Thyroid gland (tissue), 4 donors: Measurements from ENCODE around the gene CENPI. TPM values are rescaled to one million over a fixed set of nuclear protein-coding genes. Genes with fewer than 3 reads are reported as not detected.
A peak's percentile ranks its signal among the peaks of the same experiment; 100 is the strongest.

Experiments used
- DNase-seq, 2 donors: peaks; one replicate each; pipeline ENCODE4 v3.0.0-alpha.2; 2019
- H3K27ac ChIP-seq, 3 donors: fragments of 200-600 bp; sonication (generic); 1 replicate in 2 of 3; 2 replicates in 1 of 3; pipeline ENCODE4 v1.5.1; 2016 to 2019; ENCODE audit warnings: mild to moderate bottlenecking in 1 of 3, moderate library complexity in 1 of 3
- H3K27me3 ChIP-seq: fragments of 200-600 bp; sonication (generic); one replicate; pipeline ENCODE4 v1.5.1; 2019
- H3K36me3 ChIP-seq, 2 donors: fragments of 200-600 bp; sonication (generic); one replicate each; pipeline ENCODE4 v1.5.1; 2016 to 2019
- H3K4me1 ChIP-seq, 2 donors: fragments of 200-600 bp; sonication (generic); one replicate each; pipeline ENCODE4 v1.5.1; 2017 to 2019
- H3K4me3 ChIP-seq, 3 donors: fragments of 200-600 bp; sonication (generic); replicated peaks in 1 of 3; 1 replicate in 2 of 3; 2 replicates in 1 of 3; pipeline ENCODE4 v1.5.1; 2016; ENCODE audit warnings: mild to moderate bottlenecking in 1 of 3
- H3K9me3 ChIP-seq: fragments of 200-600 bp; sonication (generic); one replicate; pipeline ENCODE4 v1.5.1; 2017
- POLR2A ChIP-seq, 2 donors: fragments of 450-650 bp; IDR thresholded peaks; one replicate each; pipeline ENCODE4 v1.6.1; 2017; ENCODE audit warnings: antibody characterized with exemption in 2 of 2, mild to moderate bottlenecking in 2 of 2, moderate library complexity in 1 of 2
- WGBS, 2 donors: methylation state at CpG; one replicate each; pipeline ENCODE4 v1.1.5; 2017; 5-methylcytosine and 5-hydroxymethylcytosine counted together
- intact Hi-C: fragments of 100-400 bp; cut with DNase I; formaldehyde crosslinking; loops from one replicate; pipeline ENCODE4 v1.15.1; 2023
- total RNA-seq, 4 donors: library from RNA; depleted of rRNA; stranded (reverse); fragments of >200 nt; gene quantifications; one replicate each; pipeline ENCODE4 v1.2.3, GENCODE V29; 2016
- TF ChIP-seq, protein P1 (sequence below), 6 experiments: fragments of 200-600 bp in 3 of 6; fragments of 450-650 bp in 3 of 6; sonication (generic) in 3 of 6; IDR thresholded peaks; one replicate each; pipeline ENCODE4 v1.5.1; 2016 to 2019; ENCODE audit warnings: antibody characterized with exemption in 6 of 6, mild to moderate bottlenecking in 2 of 6, inconsistent platforms in 1 of 6, moderate library complexity in 1 of 6

CENPI gene
- total RNA-seq, 4 donors from 2014 or later, result 0.17 to 0.78 TPM; not detected in 2

- H3K9me3 ChIP-seq, result no peaks in the 10 kb centered on the region
- no peaks in the 10 kb centered on the region for H3K4me1 ChIP-seq
- H3K27me3 ChIP-seq, result no peaks in the 10 kb centered on the region
- intact Hi-C loops, result no loop called here
- H3K4me3 ChIP-seq, result no peak overlapping the region
- no peak for TF ChIP-seq POLR2A (IDR thresholded peaks at IDR 0.05)
- TF ChIP-seq, protein P1, sequence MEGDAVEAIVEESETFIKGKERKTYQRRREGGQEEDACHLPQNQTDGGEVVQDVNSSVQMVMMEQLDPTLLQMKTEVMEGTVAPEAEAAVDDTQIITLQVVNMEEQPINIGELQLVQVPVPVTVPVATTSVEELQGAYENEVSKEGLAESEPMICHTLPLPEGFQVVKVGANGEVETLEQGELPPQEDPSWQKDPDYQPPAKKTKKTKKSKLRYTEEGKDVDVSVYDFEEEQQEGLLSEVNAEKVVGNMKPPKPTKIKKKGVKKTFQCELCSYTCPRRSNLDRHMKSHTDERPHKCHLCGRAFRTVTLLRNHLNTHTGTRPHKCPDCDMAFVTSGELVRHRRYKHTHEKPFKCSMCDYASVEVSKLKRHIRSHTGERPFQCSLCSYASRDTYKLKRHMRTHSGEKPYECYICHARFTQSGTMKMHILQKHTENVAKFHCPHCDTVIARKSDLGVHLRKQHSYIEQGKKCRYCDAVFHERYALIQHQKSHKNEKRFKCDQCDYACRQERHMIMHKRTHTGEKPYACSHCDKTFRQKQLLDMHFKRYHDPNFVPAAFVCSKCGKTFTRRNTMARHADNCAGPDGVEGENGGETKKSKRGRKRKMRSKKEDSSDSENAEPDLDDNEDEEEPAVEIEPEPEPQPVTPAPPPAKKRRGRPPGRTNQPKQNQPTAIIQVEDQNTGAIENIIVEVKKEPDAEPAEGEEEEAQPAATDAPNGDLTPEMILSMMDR (IDR thresholded peaks at IDR 0.05), result no peak
- H3K27ac ChIP-seq, result no peak overlapping the region
- no peaks in the 10 kb centered on the region for H3K36me3 ChIP-seq
- no peak for DNase-seq
Observed at GRCh38 chrX:101062176-101062575, 35.8 kb upstream of the CENPI start.

DNA sequence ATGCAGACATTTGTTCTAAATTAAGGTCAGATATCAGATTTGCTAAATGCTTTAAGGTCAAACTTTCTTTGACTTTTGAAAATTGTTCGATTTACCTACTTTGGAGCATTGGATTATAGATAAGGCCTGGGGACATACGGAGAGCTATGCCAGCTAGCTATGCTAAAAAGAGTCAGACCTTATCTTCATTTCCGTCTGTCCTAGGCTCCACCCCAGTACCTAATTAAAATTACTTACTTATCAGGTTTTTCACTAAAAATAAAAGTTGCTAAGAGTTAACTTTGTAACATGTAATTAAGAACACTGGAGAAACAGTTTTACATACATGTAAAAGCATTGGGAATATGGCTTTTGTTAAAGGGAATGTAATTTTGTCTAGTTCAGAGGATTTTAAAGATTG lies 26.4 kb upstream of the CENPI start:
- 81 to 89% methylated on average over 3 of the region's 3 CpGs for WGBS, 2 donors
- H3K4me1 ChIP-seq, result no peaks in the 10 kb centered on the region
- H3K4me3 ChIP-seq, result no peak overlapping the region
- H3K27me3 ChIP-seq, result no peaks in the 10 kb centered on the region
- no peak for DNase-seq
- intact Hi-C loops, result no loop called here
- no peak for TF ChIP-seq POLR2A (IDR thresholded peaks at IDR 0.05)
- TF ChIP-seq, protein P1 (IDR thresholded peaks at IDR 0.05), result no peak
- no peak overlapping the region for H3K27ac ChIP-seq
- H3K9me3 ChIP-seq, result no peaks in the 10 kb centered on the region
- no peaks in the 10 kb centered on the region for H3K36me3 ChIP-seq

GRCh38 chrX:101078716-101079598 lies 19.0 kb upstream of the CENPI start, which contains the start of gene TMEM35A:
Gene TMEM35A (plus strand): TSS chrX:101078879. CDS start chrX:101079003, 124 bp downstream.
- TF ChIP-seq, protein P1 (IDR thresholded peaks at IDR 0.05), result no peak
- TF ChIP-seq POLR2A (IDR thresholded peaks at IDR 0.05), result no peak
- Histone ChIP-seq H3K27ac (no peak within 1 kb of the TSS), H3K27me3 (no peaks in the 10 kb centered on the region), H3K4me3 (peak within 1 kb of the TSS in 1 of 3 donors; percentile 9), H3K4me1 (no peaks in the 10 kb centered on the region), H3K9me3 (no peaks in the 10 kb centered on the region), H3K36me3 (no peaks in the 10 kb centered on the region)
- intact Hi-C loops, result no loop called here
- DNase-seq, result peak in 1 of 2 donors; percentile 4
- 1 to 4% methylated on average over 14 to 22 of the region's 23 CpGs for WGBS, 2 donors

DNA sequence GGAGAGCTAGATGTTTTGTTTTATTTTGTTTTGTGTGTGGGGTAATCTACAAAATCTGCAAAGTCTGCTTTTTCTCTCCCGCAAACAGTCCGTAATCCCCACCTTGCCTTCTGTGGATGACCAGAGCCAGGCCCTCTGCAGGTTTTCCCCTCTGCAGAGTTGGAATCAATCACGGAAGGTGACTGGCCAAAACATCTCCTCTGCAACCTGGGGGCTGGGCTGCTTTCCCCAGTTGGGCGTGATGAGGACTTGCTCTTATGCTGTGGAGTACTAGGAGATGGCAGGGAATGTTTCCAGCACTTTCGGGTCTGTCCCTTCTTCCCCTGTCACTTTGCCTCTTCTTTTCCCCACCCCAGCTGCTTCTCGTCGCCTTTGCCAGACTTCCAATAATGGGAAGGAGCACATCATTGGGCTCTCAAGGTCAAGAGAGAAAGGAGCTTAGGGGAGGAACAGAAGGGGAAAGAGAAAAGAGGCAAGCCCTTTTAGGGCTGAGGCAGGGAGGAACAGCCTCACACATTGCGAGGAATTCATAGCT lies 18.2 kb upstream of the CENPI start:
- Histone ChIP-seq H3K36me3 (no peaks in the 10 kb centered on the region), H3K4me3 (no peak overlapping the region), H3K9me3 (no peaks in the 10 kb centered on the region), H3K27ac (no peak overlapping the region), H3K27me3 (no peaks in the 10 kb centered on the region), H3K4me1 (no peaks in the 10 kb centered on the region)
- TF ChIP-seq, protein P1 (IDR thresholded peaks at IDR 0.05), result no peak
- no peak for TF ChIP-seq POLR2A (IDR thresholded peaks at IDR 0.05)
- DNase-seq, result peak in 1 of 2 donors; percentile 2
- 37 to 38% methylated on average over 8 of the region's 8 CpGs for WGBS, 2 donors
- intact Hi-C loops, result no loop called here
